Activated CD8-positive, alpha-beta T cell treated with anti-CD3 and anti-CD28 coated beads for 36 hours (primary cell): ENCODE measurements around the gene YOD1. TPM values are rescaled to one million over a fixed set of nuclear protein-coding genes. Genes with fewer than 3 reads are reported as not detected.

Experiments used
- ATAC-seq: fragments of 200-7000 bp; cut with Tn5 transposase; one replicate; pipeline ENCODE4 v1.10.0; 2021; ENCODE audit warnings: mild to moderate bottlenecking, moderate library complexity
- CTCF ChIA-PET: fragments of 350-600 bp; sonication (Branson Sonifier 250); formaldehyde crosslinking; loops from one replicate; lab custom pipeline; 2021; ENCODE audit warnings: antibody characterized with exemption; lab: Charles Lee
- POLR2A ChIA-PET: fragments of 350-600 bp; sonication (Branson Sonifier 250); formaldehyde crosslinking; loops from one replicate; lab custom pipeline; 2021; ENCODE audit warnings: antibody characterized with exemption; lab: Charles Lee
- DNase-seq: peaks from one replicate; pipeline ENCODE4 v3.0.0-alpha.2; 2020
- H3K27ac Mint-ChIP-seq: one replicate; pipeline ENCODE4 v1.8.0; 2021; ENCODE audit warnings: mild to moderate bottlenecking, mixed read lengths
- H3K27me3 Mint-ChIP-seq: one replicate; pipeline ENCODE4 v1.8.0; 2021; ENCODE audit warnings: mixed read lengths
- H3K36me3 Mint-ChIP-seq: one replicate; pipeline ENCODE4 v1.8.0; 2021; ENCODE audit warnings: low read depth, mixed read lengths
- H3K4me1 Mint-ChIP-seq: one replicate; pipeline ENCODE4 v1.8.0; 2021; ENCODE audit warnings: low read depth, mixed read lengths
- H3K4me3 Mint-ChIP-seq: one replicate; pipeline ENCODE4 v1.8.0; 2021; ENCODE audit warnings: mild to moderate bottlenecking, moderate library complexity, mixed read lengths
- H3K9me3 Mint-ChIP-seq: one replicate; pipeline ENCODE4 v1.8.0; 2021; ENCODE audit warnings: mixed read lengths
- intact Hi-C: fragments of 100-400 bp; cut with micrococcal nuclease; formaldehyde crosslinking; loops from one replicate; pipeline ENCODE4 v1.10.0; 2022
- total RNA-seq, 2 experiments: library from RNA; stranded (reverse); gene quantifications; one replicate each; pipeline ENCODE4 v1.2.3, GENCODE V29; 2021
- TF ChIP-seq, protein P1 (sequence below): fragments of 200-600 bp; IDR thresholded peaks from one replicate; pipeline ENCODE4 v1.8.0; 2022; ENCODE audit warnings: antibody characterized with exemption, mild to moderate bottlenecking

The YOD1 gene
- total RNA-seq, 2 experiments from 2014 or later: 7.4 to 7.5 TPM

DNA sequence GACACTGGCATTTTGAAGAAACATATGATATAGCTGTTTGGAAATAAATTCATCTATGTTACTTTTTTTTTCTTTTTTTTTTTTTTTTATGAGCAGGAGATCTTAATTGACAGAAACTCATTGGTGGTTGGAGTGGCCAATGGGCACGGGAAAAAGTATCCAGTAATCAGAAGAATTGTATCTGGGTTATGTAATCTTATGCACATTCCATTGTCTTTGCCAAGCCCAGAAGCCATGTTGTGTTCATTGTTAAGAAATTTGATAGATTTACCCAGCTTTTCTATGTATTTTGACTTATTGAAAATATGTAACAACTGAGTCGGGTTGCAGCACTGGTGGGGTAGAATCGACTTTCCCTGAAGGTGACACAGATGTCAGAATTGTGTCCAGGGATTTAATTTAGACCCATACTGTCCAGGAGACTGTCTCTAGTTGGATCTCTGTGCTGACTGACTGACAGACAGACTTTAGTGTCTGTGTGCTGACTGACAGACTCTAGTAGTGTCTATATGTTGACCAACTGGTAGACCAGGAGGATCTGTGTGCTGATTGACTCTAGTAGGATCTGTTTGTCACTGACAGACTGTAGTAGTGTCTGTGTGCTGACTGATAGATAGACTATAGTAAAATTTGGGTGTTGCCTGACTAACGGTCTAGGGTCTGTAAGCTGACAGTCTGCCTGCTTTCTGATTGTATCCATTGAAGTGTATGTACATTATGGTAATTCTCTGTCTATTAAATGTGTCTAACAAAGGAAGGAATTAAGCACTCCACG lies 25.4 kb upstream of the YOD1 start:
- DNase-seq (no peak), ATAC-seq (no peak)
- no peaks in the 10 kb centered on the region for H3K9me3 Mint-ChIP-seq
- peaks cover under 1% of the 10 kb centered on the region for H3K4me1 Mint-ChIP-seq
- ChIA-PET POLR2A (no interaction called here), CTCF (interaction anchor here (0.6 to 8.0 kb wide), 18 partner anchors 8 to 428 kb away, joined by 3 to 49 read pairs (median 4); partner anchors contain the start of genes PFKFB2 and YOD1)
- no peaks in the 10 kb centered on the region for H3K36me3 Mint-ChIP-seq
- intact Hi-C loops: loop anchor here (2.0 kb wide), 1 partner anchor 26 kb away; the partner anchor contains the start of gene YOD1
- no peak overlapping the region for H3K4me3 Mint-ChIP-seq
- TF ChIP-seq, protein P1, sequence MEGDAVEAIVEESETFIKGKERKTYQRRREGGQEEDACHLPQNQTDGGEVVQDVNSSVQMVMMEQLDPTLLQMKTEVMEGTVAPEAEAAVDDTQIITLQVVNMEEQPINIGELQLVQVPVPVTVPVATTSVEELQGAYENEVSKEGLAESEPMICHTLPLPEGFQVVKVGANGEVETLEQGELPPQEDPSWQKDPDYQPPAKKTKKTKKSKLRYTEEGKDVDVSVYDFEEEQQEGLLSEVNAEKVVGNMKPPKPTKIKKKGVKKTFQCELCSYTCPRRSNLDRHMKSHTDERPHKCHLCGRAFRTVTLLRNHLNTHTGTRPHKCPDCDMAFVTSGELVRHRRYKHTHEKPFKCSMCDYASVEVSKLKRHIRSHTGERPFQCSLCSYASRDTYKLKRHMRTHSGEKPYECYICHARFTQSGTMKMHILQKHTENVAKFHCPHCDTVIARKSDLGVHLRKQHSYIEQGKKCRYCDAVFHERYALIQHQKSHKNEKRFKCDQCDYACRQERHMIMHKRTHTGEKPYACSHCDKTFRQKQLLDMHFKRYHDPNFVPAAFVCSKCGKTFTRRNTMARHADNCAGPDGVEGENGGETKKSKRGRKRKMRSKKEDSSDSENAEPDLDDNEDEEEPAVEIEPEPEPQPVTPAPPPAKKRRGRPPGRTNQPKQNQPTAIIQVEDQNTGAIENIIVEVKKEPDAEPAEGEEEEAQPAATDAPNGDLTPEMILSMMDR: no peak
- H3K27me3 Mint-ChIP-seq: no peaks in the 10 kb centered on the region
- H3K27ac Mint-ChIP-seq: no peak overlapping the region

DNA sequence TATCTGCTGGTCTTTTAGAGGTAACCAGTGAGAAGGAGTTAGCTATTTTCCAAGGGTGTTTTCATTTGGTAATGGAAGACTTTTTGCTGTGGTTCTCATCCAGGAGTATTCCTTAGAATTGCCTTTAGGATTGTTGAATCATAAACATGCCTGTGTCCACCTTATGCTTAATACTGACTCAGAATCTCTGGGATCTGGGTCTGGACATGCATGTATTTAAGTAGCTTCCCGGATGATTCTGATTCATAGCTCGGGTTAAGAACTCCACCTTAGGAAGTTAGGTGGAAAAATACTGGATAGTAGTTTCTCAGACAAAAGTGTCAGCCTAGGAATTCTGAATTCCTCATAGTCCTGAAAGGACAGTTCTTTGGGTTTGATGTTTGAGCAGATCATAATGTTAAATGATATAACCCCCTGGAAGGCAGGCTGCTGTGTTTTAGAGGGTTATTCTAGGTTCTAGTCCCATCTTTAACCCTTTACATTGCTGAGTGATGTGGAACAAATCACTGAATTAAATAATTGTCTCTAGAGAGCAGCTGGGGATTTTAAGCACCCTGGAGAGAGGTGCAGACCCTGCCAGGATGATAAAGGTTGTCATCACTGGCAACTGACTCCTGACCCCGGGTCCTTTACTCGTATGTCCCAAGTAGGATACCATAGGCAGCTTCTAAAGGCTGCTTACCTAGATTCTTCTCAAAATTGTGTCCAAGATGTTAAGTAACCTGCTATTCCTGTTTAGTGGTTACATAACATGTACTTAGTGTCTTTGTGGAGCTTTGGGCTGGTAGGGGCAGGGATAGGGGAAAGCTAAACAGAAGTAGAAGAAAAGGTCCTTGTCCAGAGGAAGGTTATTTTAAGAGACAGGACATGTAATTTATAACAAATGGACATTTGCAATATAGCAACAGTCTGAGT lies 23.2 kb upstream of the YOD1 start:
- Mint-ChIP-seq H3K36me3 (peaks cover 2% of the 10 kb centered on the region), H3K27me3 (no peaks in the 10 kb centered on the region), H3K4me3 (no peak overlapping the region), H3K27ac (no peak overlapping the region), H3K4me1 (peaks cover 21% of the 10 kb centered on the region), H3K9me3 (no peaks in the 10 kb centered on the region)
- ATAC-seq: no peak
- TF ChIP-seq, protein P1: no peak
- intact Hi-C loops: no loop called here
- ChIA-PET POLR2A (no interaction called here), CTCF (interaction anchor here (1.0 to 8.0 kb wide), 9 partner anchors 10 to 331 kb away, joined by 3 to 49 read pairs (median 7); partner anchors contain the start of genes PFKFB2 and YOD1)
- no peak for DNase-seq

DNA sequence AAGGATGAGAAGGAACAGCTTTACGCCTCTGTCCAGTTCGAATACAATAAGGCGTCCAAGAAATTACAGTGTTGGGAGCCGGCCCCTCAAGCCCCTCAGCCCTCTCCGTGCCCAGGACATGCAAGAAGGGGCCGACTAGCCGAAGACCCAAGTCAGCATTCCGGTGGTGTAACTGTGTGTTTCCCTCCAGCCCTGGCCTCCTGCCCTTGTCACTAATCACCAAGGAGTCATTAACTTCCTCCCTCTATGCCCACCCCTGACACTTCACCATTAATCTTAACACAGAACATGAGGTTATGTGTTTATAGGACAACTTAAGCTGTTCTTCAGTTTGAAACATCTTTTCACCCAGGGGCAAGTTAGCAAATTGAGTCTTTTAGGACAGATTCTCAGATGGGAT lies 21.2 kb upstream of the YOD1 start:
- H3K27ac Mint-ChIP-seq: no peak overlapping the region
- H3K4me3 Mint-ChIP-seq: no peak overlapping the region
- intact Hi-C loops: no loop called here
- no peak for ATAC-seq
- DNase-seq: no peak
- peaks cover 25% of the 10 kb centered on the region for H3K4me1 Mint-ChIP-seq
- ChIA-PET CTCF (interaction anchor here (0.9 to 8.0 kb wide), 4 partner anchors 12 to 427 kb away, joined by 3 to 49 read pairs (median 5); partner anchors contain the start of gene YOD1), POLR2A (interaction anchor here (2.7 kb wide), 1 partner anchor 19 kb away, joined by 9 read pairs; the partner anchor contains the start of gene PFKFB2)
- H3K36me3 Mint-ChIP-seq: peaks cover 9% of the 10 kb centered on the region
- no peaks in the 10 kb centered on the region for H3K9me3 Mint-ChIP-seq
- H3K27me3 Mint-ChIP-seq: no peaks in the 10 kb centered on the region
- TF ChIP-seq, protein P1: no peak

DNA sequence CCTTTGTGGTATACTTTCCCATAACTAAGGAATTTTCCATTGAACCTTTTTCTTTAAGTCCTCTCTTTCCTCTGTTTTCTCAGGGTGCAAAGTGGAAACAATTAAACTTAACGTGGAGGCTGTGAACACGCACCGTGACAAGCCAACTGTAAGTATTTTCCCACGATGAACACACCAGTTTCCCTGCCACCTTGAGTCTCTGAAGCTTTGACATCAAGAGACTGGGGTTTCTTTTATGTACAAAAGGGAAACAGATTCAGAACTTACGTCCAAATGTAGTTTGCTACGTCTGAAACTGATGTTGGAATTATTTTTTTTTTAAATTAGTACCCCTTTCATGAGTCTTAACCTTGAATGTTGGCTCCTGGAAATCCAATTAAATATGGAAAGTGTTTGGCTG lies 20.4 kb upstream of the YOD1 start:
- Mint-ChIP-seq H3K9me3 (no peaks in the 10 kb centered on the region), H3K4me1 (peaks cover 25% of the 10 kb centered on the region), H3K4me3 (no peak overlapping the region), H3K36me3 (peaks cover 9% of the 10 kb centered on the region), H3K27me3 (no peaks in the 10 kb centered on the region), H3K27ac (no peak overlapping the region)
- DNase-seq (no peak), ATAC-seq (no peak)
- ChIA-PET CTCF (interaction anchor here (0.9 to 8.0 kb wide), 7 partner anchors 9 to 428 kb away, joined by 3 to 49 read pairs (median 5); partner anchors contain the start of gene YOD1), POLR2A (interaction anchor here (0.6 to 2.7 kb wide), 3 partner anchors 18 to 1280 kb away, joined by 3 to 9 read pairs (median 3); partner anchors contain the start of gene PFKFB2)
- TF ChIP-seq, protein P1: no peak
- intact Hi-C loops: no loop called here
